CD4-positive, alpha-beta T cell (primary cell): ENCODE measurements around the gene UNC13C. TPM values are rescaled to one million over a fixed set of nuclear protein-coding genes. Genes with fewer than 3 reads are reported as not detected.

Experiments
- ATAC-seq: fragments of 200-7000 bp; cut with Tn5 transposase; one replicate; pipeline ENCODE4 v1.10.0; 2022; ENCODE audit warnings: mild to moderate bottlenecking; ENCODE audit not compliant: poor library complexity
- CTCF ChIA-PET: fragments of 350-600 bp; sonication (Branson Sonifier 250); formaldehyde crosslinking; loops from one replicate; lab custom pipeline; 2021; ENCODE audit warnings: antibody characterized with exemption, inconsistent platforms; lab: Charles Lee
- POLR2A ChIA-PET: fragments of 350-600 bp; sonication (Branson Sonifier 250); formaldehyde crosslinking; loops from one replicate; lab custom pipeline; 2021; ENCODE audit warnings: antibody characterized with exemption, inconsistent platforms; lab: Charles Lee
- DNase-seq, 14 experiments: peaks; one replicate each; pipeline ENCODE4 v3.0.0-alpha.2; 2013 to 2020; ENCODE audit warnings: mixed read lengths in 2 of 14
- H3K27ac ChIP-seq, 2 donors: one replicate each; pipeline versions ENCODE4 v1.5.1 to v1.7.0; 2013; ENCODE audit warnings: low read length in 2 of 2, low read depth in 1 of 2, mild to moderate bottlenecking in 1 of 2
- H3K27me3 ChIP-seq, 2 experiments: 1 replicate in 1 of 2; 2 replicates in 1 of 2; pipeline versions ENCODE4 v1.6.1 to v1.7.0; 2013; ENCODE audit warnings: low read length in 2 of 2, control low read depth in 1 of 2, mild to moderate bottlenecking in 1 of 2, moderate library complexity in 1 of 2; ENCODE audit not compliant: insufficient read depth in 2 of 2, control insufficient read depth in 1 of 2
- H3K36me3 ChIP-seq: one replicate; pipeline ENCODE4 v1.6.1; 2013; ENCODE audit warnings: low read length, control low read depth; ENCODE audit not compliant: insufficient read depth
- H3K4me1 ChIP-seq: one replicate; pipeline ENCODE4 v1.6.1; 2013; ENCODE audit warnings: low read length, control low read depth; ENCODE audit not compliant: insufficient read depth
- H3K4me3 ChIP-seq: one replicate; pipeline ENCODE4 v1.5.1; 2013; ENCODE audit warnings: mild to moderate bottlenecking, low read length, moderate library complexity
- H3K9me3 ChIP-seq, 2 experiments: 1 replicate in 1 of 2; 2 replicates in 1 of 2; pipeline versions ENCODE4 v1.6.1 to v1.7.0; 2013; ENCODE audit warnings: low read length in 2 of 2, mild to moderate bottlenecking in 2 of 2, control low read depth in 1 of 2, moderate library complexity in 1 of 2; ENCODE audit not compliant: control insufficient read depth in 1 of 2, insufficient read depth in 1 of 2
- H3K27ac Mint-ChIP-seq: one replicate; pipeline ENCODE4 v1.8.0; 2020; ENCODE audit warnings: mixed read lengths
- H3K27me3 Mint-ChIP-seq: one replicate; pipeline ENCODE4 v1.8.0; 2021; ENCODE audit warnings: mixed read lengths
- H3K36me3 Mint-ChIP-seq: one replicate; pipeline ENCODE4 v1.8.0; 2021; ENCODE audit warnings: low read depth, mixed read lengths
- H3K4me1 Mint-ChIP-seq: one replicate; pipeline ENCODE4 v1.8.0; 2021; ENCODE audit warnings: low read depth, mixed read lengths
- H3K4me3 Mint-ChIP-seq: one replicate; pipeline ENCODE4 v1.8.0; 2020; ENCODE audit warnings: mild to moderate bottlenecking, mixed read lengths
- H3K9me3 Mint-ChIP-seq: one replicate; pipeline ENCODE4 v1.8.0; 2020; ENCODE audit warnings: mixed read lengths
- intact Hi-C, 2 experiments: fragments of 100-400 bp; cut with DNase I in 1 of 2; cut with micrococcal nuclease in 1 of 2; formaldehyde crosslinking; loops; one replicate each; pipeline versions ENCODE4 v1.15.1 to v1.9.0; 2023 to 2025; cut with DNase I, micrococcal nuclease
- total RNA-seq, 174 experiments: library from RNA in 2 of 174; stranded (reverse) in 2 of 174; gene quantifications; one replicate each; pipeline ENCODE4 v1.2.3 and lab custom pipeline; 2021 to 2026
- TF ChIP-seq, protein P1 (sequence below): fragments of 200-600 bp; IDR thresholded peaks from one replicate; pipeline ENCODE4 v1.8.0; 2022; ENCODE audit warnings: antibody characterized with exemption, mild to moderate bottlenecking

The UNC13C gene
- total RNA-seq, 2 experiments from 2014 or later, result not detected

DNA sequence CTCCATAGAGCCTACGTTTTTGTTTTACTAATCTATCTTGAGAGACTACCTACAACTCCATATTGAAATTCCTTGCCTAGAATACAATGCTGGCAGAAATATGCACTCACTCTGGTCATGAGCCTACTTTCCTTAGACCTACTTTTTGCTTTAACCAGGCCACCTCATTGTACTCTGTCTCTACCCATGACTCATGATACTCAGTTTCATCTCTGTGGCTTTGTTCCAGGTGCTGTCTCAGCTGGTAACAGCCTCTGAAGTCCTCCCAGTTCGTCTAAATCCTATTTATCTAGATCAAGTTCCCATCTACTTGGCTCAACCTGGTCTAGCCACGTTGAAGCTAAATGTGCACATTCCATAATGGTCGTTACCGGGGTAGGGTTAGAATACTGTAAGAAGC is 682.1 kb downstream of the UNC13C start:
- POLR2A ChIA-PET, result no interaction called here
- Histone ChIP-seq H3K4me1 (no peaks in the 10 kb centered on the region), H3K4me3 (no peak overlapping the region), H3K9me3 (no peaks in the 10 kb centered on the region), H3K27ac (no peak overlapping the region), H3K27me3 (no peaks in the 10 kb centered on the region), H3K36me3 (no peaks in the 10 kb centered on the region)
- Mint-ChIP-seq H3K27me3 (no peaks in the 10 kb centered on the region), H3K36me3 (no peaks in the 10 kb centered on the region), H3K27ac (no peak overlapping the region), H3K4me3 (no peak overlapping the region), H3K4me1 (no peaks in the 10 kb centered on the region), H3K9me3 (no peaks in the 10 kb centered on the region)
- intact Hi-C loops, result no loop called here
- no peak for ATAC-seq
- CTCF ChIA-PET, result no interaction called here
- DNase-seq, result no peak
- TF ChIP-seq, protein P1, sequence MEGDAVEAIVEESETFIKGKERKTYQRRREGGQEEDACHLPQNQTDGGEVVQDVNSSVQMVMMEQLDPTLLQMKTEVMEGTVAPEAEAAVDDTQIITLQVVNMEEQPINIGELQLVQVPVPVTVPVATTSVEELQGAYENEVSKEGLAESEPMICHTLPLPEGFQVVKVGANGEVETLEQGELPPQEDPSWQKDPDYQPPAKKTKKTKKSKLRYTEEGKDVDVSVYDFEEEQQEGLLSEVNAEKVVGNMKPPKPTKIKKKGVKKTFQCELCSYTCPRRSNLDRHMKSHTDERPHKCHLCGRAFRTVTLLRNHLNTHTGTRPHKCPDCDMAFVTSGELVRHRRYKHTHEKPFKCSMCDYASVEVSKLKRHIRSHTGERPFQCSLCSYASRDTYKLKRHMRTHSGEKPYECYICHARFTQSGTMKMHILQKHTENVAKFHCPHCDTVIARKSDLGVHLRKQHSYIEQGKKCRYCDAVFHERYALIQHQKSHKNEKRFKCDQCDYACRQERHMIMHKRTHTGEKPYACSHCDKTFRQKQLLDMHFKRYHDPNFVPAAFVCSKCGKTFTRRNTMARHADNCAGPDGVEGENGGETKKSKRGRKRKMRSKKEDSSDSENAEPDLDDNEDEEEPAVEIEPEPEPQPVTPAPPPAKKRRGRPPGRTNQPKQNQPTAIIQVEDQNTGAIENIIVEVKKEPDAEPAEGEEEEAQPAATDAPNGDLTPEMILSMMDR, result no peak

- H3K36me3 ChIP-seq, result no peaks in the 10 kb centered on the region
- Mint-ChIP-seq H3K4me3 (no peak overlapping the region), H3K27me3 (no peaks in the 10 kb centered on the region), H3K4me1 (no peaks in the 10 kb centered on the region), H3K36me3 (peaks cover 4% of the 10 kb centered on the region), H3K9me3 (peaks cover 20% of the 10 kb centered on the region), H3K27ac (no peak overlapping the region)
- ATAC-seq (no peak), DNase-seq (no peak)
- ChIA-PET POLR2A (no interaction called here), CTCF (no interaction called here)
- intact Hi-C loops, result no loop called here
- no peaks in the 10 kb centered on the region for H3K27me3 ChIP-seq
- TF ChIP-seq, protein P1, result no peak
- no peak overlapping the region for H3K4me3 ChIP-seq
- no peaks in the 10 kb centered on the region for H3K4me1 ChIP-seq
- peaks cover 0 to 6% of the 10 kb centered on the region in 2 experiments for H3K9me3 ChIP-seq
- no peak overlapping the region for H3K27ac ChIP-seq
These were observed 697.0 kb downstream of the UNC13C start for GRCh38 chr15:54675241-54675640.

DNA sequence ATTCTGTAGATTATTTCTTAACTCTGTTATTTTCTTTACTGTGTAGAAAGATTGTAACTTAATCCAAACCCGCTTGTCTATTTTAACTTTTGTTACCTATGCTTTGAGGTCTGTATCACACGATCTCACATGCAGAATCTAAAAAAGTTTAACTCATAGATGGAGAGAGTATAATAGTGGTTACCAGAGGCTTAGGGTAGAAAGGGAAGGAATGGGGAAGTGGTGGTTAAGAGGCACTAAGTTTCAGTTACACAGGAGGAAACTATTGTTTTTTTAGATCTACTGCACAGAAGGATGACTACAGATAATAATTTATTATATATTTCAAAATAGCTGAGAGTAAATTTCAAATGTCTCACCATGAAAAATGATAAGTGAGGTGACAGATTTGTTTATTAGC is 703.3 kb downstream of the UNC13C start:
- Mint-ChIP-seq H3K4me1 (no peaks in the 10 kb centered on the region), H3K36me3 (no peaks in the 10 kb centered on the region), H3K27ac (no peak overlapping the region), H3K4me3 (no peak overlapping the region), H3K27me3 (no peaks in the 10 kb centered on the region), H3K9me3 (no peaks in the 10 kb centered on the region)
- TF ChIP-seq, protein P1, result no peak
- no peak overlapping the region for H3K4me3 ChIP-seq
- H3K27me3 ChIP-seq, result no peaks in the 10 kb centered on the region
- H3K4me1 ChIP-seq, result no peaks in the 10 kb centered on the region
- ATAC-seq (no peak), DNase-seq (no peak)
- CTCF ChIA-PET, result no interaction called here
- no peaks in the 10 kb centered on the region for H3K9me3 ChIP-seq
- H3K27ac ChIP-seq, result no peak overlapping the region
- intact Hi-C loops, result no loop called here
- POLR2A ChIA-PET, result no interaction called here
- no peaks in the 10 kb centered on the region for H3K36me3 ChIP-seq

Other genes starting within 250 kb of the UNC13C start
- gene WDR72, start 218.8 kb upstream of the UNC13C start, total RNA-seq, result not detected